HG02852 (cell line): ENCODE results near the gene CTCFL.
"Not testable (repeated sequence)": the region's sequence is repeated elsewhere in the genome, so short reads cannot be mapped to it uniquely, and the experiment has no call there.

ENCODE experiments used
- ATAC-seq: cut with Tn5 transposase; IDR thresholded peaks from one replicate; pipeline ENCODE4 v1.9.1; 2021; ENCODE audit warnings: mild to moderate bottlenecking, moderate library complexity; ENCODE audit not compliant: unreplicated experiment

CTCFL gene

DNA sequence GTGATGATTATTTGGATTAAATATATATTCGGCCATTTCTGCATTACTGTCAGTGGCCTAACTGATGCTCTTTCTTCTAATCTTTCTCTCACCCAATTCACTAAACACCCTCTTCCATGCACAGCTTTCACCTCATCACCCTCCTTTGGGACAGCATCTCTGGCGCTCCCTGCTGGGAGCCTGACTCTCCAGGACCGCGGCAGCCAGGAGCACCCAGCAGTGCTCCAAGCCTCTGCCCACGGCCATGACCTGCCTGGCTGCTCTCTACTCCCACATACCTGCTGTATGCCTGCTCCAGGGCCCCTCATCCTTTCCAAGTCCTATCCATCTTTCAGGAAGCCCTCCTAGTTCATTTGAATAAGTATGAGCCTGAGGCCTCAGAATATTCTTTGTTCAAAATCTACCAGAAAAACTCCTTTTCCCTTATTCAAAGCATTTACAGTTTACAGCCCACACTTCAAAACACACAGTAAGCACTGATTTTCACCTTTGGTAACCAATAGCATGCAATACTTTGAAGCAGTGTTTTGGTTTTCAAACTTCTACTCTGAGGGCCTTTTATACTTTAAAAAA is 15.2 kb downstream of the CTCFL start:
- no peak for ATAC-seq

DNA sequence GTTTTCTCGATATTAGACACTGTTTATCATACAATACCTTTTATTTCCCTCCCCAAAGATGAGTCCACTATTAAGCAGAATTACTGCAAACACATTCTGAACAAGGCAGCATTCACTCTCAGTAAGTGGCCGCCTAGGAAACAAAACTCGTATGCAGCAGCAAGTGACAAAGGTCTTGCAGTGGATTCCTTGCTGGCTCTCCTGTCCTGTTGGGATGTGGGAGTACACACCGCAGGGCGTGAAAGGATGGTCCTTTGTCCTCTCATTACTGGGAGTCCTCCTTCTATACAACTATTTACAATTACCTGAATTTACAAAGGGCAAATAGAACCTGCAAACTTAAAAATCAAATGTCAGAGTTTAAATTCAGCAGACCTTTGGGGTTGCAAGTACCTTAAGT is 16.1 kb downstream of the CTCFL start:
- no peak for ATAC-seq

DNA sequence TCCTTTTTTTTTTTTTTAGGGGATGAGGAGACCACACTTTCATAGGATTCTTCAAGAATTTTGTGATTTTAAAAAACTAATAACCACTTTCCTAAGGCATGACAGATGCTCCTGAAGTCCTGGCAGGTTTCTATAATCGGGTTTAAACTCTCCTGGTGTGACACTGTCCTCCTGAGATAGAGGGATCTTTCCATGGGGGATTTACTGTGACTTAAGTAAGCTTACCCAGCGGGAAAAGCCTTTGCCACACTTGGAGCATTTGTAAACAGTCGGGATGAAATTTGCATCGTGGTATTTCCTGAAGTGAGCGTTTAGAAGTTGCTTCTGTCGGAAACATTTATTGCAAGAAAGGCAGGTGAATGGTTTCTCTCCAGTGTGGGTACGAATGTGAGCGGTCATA is 16.6 kb downstream of the CTCFL start:
- no peak for ATAC-seq

DNA sequence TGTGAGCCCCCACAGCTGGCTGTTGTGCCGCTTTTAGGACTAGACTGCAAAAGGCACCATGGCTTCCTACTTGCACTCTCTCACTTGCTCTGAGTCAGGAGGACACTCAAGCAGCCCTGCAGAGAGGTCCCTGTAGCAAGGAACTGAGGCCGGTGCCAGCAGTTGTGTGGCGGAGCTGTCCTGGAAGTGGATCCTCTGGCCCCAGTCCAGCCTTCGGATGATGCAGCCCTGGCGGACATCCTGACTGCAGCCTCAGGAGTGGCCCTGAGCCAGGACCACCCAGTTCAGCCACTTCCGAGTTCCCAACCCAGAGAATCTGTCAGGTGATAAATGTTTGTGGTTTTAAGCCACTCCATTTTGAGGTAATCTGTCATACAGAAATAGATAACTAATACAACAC is 17.5 kb downstream of the CTCFL start:
- ATAC-seq, result no peak

DNA sequence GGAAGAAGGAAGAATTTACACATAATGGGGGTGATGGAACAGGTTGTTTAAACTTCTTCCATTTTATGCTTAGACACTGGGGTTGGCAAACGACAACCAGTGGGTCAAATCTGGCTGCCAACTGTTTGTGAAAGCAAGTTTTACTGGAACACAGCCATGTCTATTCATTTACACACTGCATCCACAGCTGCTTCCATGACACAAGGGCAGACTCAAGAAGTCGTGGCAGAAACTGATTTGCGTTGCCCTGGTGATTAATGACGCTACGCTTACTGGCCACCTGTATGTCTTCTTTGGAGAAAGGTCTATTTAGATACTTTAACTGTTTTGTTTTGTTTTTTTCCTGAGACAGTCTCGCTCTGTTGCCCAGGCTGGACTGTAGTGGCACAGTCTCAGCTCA is 19.0 kb downstream of the CTCFL start:
- ATAC-seq, result no peak

DNA sequence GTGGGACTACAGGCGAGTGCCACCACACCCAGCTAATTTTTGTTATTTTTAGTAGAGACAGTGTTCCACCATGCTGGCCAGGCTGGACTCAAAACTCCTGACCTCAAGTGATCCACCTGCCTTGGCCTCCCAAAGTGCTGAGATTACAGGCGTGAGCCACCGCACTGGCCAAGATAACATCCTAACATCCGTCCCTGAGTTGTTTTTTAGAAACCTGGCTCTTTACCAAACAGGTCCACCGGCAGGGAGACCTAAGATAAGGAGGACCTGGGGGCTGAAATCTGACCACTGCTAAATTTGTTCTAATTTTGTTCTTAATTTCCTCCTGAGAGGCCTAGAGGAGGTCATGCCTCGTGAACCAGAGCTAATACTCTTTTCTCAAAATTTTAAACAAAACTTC is 20.5 kb downstream of the CTCFL start:
- ATAC-seq, result no peak

DNA sequence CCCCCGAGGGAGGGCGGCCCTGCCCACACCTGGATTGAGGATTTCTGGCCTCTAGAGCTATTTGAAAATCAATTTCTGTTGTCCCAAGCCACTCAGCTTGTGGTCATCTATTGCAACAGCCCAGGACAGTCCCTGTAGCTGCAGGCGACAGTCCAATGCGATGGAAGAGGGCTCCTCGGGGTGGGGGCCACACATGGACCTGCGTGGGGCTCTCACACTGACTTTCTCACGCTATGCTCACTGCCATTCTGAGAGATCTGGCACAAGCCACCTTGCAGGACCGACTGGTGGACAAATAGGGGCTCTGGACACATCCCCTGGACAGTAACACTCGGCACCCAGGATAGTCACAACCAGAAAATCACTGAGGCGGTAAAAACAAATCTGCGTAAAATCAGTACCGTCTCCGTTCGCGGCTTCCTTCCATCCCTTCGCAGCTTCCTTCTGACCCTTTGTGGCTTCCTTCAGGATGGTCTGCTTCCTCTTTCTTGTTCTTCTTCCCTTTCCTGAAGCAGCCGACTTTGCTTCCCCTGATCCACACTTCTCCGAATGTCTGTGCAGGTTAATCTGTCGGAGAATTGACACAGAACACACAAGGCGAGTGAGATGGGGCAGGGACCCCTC is 21.8 kb downstream of the CTCFL start:
- no peak for ATAC-seq

DNA sequence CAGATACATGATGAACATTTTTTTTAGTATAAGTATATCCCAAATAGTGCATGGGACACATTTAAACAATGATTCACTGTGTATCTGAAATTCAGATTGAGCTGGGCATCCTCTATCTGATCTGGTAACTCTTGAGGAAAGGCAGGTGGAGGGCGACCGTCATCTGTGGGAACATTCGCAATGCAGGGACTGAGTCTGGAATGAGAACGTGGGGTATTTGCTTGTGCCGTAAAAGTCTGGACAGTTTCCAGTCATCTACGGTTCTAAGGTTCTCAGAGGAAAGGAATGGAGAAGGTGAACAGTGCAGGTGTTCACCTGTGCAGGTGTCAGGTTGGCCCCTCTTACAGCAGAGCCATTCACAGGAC is 22.6 kb downstream of the CTCFL start:
- ATAC-seq, result no peak

DNA sequence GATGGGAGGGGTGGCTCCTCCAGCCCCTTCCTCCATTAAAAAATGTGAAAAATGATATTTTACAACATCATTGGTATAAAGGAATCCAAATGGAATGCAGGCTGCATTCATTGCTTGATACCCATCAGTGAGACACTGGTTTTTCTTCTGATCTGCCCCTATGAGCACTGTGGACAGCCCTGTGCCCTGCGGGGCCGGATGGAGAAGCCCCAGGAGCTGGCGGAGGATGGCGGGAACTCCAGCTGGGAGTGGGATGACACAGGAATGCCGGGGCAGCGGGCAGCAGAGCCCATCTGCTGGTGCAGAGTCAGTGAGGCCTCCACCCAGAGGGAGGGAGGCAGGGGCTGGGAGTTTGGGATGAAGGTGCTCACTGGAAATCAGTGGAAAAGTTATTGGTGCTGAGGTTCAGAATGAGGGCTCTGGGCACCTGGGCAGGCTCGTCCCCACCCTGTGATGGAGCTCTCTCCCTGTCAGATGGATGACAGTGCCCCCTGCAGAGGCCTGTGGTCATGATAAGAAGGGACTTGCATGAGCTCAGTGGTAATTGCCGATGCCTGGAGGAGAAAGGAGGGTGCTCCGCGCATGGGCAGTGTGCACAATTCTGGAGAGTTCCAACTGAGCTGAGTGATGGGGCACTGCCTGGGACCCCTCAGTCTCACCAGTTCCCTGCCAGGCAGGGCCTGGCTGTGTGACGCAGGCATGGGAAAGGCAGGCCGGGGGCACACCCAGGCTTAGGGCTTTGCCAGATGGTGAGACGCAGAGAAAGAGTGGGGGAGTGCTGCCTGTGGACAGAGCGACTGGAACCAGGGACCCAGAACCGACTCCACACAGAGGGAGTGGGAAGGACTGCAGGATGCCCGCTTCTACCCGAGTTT is 23.2 kb downstream of the CTCFL start:
- no peak for ATAC-seq

DNA sequence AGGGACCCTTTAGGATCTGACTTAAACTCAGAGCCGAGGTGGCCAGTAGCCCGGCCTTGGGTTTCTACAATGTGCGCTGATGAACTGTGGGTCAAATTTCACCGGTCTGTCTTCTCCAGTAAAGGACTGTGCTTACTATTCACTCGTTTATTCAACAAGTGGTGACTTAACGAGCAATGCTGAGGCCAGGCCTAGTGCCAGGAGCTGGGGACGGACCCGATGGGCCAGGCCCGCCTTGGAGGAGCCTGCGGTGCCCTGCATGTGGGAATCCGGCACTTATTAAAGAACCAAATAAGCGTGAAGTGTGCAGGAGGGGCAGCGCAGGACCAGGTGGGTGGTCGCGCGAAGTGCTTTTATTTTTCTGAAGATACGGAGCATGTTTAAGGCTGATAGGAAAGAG is 24.0 kb downstream of the CTCFL start:
- no peak for ATAC-seq

DNA sequence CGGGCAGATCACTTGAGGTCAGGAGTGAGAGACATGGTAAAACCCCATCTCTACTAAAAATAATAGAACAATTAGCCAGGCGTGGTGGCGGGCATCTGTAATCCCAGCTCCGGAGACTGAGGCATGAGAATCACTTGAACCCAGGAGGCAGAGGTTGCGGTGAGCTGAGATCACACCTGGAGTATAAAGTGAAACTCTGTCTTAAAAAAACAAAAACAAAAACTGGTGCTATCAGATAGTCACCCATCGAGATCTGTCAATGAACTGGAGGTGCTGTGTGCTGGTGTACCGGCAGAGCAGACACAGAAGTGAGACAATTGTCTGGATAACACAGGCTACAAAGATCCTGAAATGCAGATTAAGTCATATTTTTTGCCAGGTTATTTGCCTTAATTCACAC is 24.7 kb downstream of the CTCFL start:
- no peak for ATAC-seq

DNA sequence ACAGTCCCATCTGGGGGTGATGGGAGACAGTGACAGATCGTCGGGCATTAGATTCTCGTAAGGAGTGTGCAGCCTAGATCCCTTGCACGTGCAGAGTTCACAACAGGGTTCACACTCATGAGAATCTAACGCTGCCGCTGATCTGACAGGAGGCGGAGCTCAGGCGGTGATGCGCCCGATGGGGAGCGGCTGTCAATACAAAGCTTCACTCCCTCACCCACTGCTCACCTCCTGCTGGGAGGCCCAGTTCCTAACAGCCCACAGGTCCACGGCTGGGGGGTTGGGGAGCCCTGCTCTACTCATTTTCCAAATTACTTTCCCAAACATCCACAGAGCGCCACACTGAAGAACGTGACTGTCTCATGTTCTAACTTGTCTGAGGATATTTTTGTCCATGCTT is 25.3 kb downstream of the CTCFL start:
- no peak for ATAC-seq

DNA sequence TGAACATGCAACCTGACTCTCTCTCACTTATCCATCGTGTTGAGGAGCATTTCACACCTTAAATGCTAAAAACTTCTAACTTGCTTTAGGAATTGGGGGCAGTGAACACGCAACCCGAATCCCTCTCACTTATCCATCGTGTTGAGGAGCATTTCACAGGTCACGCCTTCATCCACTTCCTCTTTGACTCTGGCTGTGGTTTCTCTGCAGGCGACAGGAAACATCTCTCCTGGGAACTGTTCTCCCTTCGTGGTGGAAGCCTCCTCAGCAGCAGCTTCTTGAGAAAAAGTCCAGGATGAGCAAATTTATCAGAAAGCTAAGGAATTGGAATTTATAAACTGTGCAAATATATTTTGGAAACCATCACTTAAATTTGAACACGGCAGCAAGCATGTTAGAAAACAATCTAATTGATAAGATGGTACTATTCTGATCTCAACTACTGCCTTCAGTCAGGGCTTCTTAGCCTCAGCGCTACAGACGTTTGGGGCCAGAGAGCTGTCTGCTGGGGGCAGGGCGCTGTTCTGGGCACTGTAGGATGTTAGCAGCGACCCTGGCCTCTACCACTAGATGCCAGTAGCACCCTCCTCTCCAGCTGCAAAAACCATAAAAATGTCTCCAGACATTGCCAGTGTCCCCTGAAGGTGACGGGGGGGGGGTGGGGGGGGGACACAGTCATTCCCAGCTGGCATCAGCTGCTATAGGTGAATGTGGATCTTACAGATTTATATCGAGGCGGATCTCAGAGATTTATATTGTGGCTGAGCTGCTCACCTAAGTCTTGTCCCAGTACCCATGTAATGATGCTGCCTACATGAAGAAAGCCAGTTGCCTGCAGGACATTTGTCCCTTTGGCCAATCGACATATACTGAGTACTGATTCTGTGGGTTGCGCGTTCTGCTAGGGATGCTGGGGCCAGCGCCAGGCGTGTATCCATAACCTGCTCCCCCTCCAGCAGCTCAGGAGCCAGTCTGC is 26.2 kb downstream of the CTCFL start:
- ATAC-seq, result no peak

DNA sequence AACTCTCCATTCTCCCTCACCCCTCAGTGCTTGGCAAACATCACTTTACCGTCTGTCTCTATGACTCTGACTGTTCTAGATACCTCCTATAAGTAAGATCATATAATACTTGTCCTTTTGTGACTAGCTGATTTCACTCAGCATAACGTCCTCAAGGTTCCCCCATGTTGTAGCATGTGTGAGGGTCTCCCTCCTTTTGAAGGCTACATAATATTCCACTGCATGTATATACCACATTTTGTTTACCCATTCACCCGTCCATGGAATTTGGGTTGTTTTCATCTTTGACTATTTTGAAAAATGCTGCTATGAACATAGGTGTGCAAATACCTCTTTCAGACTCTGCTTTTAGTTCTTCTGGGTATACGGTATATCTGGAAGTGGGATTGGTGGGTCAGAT is 28.3 kb downstream of the CTCFL start:
- no peak for ATAC-seq

DNA sequence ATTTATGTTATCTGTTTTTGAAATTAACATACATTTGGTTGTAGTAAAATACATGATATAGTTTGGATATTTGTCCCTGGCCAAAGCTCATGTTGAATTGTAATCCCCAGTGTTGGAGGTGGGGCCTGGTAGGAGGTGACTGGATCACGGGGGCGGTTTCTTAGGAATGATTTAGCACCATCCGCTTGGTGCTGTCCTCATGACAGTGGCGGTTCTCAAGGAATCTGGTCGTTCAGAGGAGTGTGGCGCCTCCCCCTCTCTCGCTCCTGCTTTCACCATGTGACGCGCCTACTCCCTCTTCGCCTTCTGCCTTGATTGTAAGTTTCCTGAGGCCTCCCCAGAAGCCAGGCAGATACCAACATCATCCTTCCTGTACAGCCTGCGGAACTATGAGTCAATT is 29.0 kb downstream of the CTCFL start:
- no peak for ATAC-seq

DNA sequence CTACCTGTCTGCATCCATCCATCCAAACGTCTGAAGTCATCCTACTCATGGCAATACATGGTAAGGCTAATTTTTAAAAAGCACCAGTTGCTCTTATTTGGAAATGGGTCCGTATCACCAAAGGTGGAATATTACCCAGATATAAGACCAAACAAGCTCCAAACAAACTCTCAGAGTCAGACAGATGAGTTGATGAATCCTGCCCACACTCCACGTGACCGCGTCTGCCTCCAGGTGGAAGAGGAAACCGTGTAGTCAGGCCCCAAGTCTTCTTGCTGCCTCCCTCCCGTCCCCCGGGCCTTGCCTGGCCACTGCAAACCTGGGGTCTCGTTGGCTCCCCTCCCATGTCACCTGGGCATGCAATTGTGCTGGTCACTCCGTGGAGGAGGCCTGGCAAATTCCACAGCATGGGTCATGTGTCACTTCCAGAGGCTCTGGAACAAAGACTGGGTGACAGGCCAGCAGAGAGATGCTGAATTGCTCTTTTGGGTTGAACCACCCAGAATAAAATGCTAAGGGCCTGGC is 31.8 kb downstream of the CTCFL start:
- no peak for ATAC-seq

DNA sequence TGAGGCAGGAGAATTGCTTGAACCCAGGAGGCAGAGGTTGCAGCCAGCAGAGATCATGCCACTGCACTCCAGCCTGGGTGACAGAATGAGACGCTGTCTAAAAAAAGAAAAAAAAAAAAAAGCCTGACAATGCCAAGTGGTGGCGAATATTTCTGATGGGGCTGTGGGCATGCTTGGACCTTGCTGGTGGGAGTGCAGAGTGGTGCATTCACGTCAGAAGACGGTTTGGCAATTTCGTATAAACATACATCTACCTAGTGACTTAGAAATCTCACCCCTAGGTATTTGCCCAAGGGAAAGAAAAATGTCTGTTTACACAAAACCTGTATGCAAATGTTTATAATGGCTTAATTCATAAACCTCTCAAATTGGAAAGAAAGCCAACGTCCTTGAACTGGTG is 33.6 kb downstream of the CTCFL start:
- no peak for ATAC-seq

DNA sequence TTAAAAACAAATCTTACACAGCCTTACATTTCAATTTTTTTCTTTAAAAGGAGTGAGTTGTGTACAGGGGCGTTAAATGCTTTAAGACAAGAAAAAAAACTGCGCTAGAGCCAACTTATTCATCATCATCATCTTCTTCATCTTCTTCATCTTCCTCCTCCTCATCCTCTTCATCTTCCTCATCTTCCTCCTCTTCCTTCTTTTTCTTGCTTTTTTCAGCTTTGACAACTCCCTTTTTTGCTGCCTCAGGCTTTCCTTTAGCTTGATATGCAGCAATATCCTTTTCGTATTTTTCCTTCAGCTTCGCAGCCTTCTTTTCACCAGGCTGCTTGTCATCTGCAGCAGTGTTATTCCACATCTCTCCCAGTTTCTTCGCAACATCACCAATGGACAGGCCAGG is 36.7 kb downstream of the CTCFL start:
- not testable (repeated sequence) for ATAC-seq

DNA sequence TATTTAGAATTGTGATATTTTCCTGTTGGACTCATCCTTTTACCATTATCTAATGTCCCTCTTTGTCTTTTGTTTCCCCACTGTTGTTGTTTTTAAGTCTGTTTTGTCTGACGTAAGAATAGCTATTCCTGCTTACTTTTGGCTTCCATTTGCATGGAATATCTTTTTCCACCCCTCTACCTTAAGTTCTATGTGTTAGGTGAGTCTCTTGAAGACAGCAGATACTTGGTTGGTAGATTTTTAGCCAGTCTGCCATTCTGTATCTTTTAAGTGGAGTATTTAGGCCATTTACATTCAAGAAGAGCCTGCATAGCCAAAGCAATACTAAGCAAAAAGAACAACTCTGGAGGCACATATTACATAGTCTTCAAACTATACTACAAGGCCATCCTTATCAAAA is 39.2 kb downstream of the CTCFL start:
- no peak for ATAC-seq

DNA sequence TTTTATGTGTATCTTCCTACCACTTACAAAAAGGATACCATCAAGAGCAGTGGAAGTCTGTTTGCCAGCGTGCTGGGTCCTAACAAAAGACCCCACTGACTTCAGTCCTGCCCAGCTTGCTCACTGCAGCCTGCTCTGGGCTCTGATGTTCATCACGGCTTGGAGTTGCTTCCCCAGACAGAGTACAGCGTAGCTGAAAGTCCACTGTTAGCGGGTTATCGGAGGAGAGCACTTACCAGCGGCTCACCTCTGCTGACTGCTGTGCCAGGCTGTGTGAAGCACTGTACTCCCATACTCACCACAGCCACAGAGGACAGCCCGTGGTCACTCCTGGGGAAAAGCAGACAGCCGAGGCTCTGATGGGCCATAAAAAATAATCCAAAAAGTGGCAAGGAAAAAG is 40.2 kb downstream of the CTCFL start:
- no peak for ATAC-seq
